Keratinocyte (primary cell): ENCODE results near the gene ARFGEF3. TPM values are rescaled to one million over a fixed set of nuclear protein-coding genes. Genes with fewer than 3 reads are reported as not detected.

ENCODE experiments used
- DNase-seq: peaks from one replicate; pipeline ENCODE4 v3.0.0-alpha.2; 2011; ENCODE audit warnings: low read depth, missing footprints, low spot score
- FAIRE-seq: peaks from 2 replicates; lab custom pipeline; 2011; peaks lifted over from hg19 to GRCh38; lab: Jason Lieb, UNC
- H2AFZ ChIP-seq: 2 replicates; pipeline ENCODE4 v1.6.0; 2012; ENCODE audit warnings: low read length, control low read depth, inconsistent platforms; ENCODE audit not compliant: control insufficient read depth
- H3K27ac ChIP-seq: 2 replicates; pipeline ENCODE4 v1.5.1; 2011; ENCODE audit warnings: low read length; ENCODE audit not compliant: control insufficient read depth, insufficient read depth
- H3K27me3 ChIP-seq: 3 replicates; pipeline ENCODE4 v1.6.0; 2011; ENCODE audit warnings: low read length; ENCODE audit not compliant: control insufficient read depth, insufficient read depth; ENCODE audit errors: extremely low read depth
- H3K36me3 ChIP-seq, 2 experiments: 2 replicates in 1 of 2; 3 replicates in 1 of 2; pipeline ENCODE4 v1.5.1; 2011; ENCODE audit warnings: low read length in 2 of 2, mild to moderate bottlenecking in 1 of 2; ENCODE audit not compliant: control insufficient read depth in 2 of 2, insufficient read depth in 2 of 2; ENCODE audit errors: extremely low read depth in 1 of 2
- H3K4me1 ChIP-seq: 3 replicates; pipeline ENCODE4 v1.5.1; 2011; ENCODE audit warnings: low read length; ENCODE audit not compliant: control insufficient read depth, insufficient read depth; ENCODE audit errors: extremely low read depth
- H3K4me2 ChIP-seq: 3 replicates; pipeline ENCODE4 v1.6.0; 2011; ENCODE audit warnings: low read depth, low read length; ENCODE audit not compliant: control insufficient read depth, insufficient read depth; ENCODE audit errors: extremely low read depth
- H3K4me3 ChIP-seq, 3 experiments: fragments of 200-600 bp in 1 of 3; sonication (generic) in 1 of 3; 2 replicates in 2 of 3; 3 replicates in 1 of 3; pipeline ENCODE4 v1.5.1; 2011 to 2016; ENCODE audit warnings: low read length in 3 of 3, mild to moderate bottlenecking in 3 of 3, control low read depth in 2 of 3, inconsistent platforms in 1 of 3, low read depth in 1 of 3, mixed read lengths in 1 of 3, mixed run types in 1 of 3, moderate library complexity in 1 of 3; ENCODE audit not compliant: control insufficient read depth in 2 of 3, insufficient read depth in 2 of 3; ENCODE audit errors: extremely low read depth in 1 of 3
- H3K79me2 ChIP-seq: 2 replicates; pipeline ENCODE4 v1.6.0; 2012; ENCODE audit warnings: low read length; ENCODE audit not compliant: control insufficient read depth, insufficient read depth
- H3K9ac ChIP-seq: 3 replicates; pipeline ENCODE4 v1.6.0; 2011; ENCODE audit warnings: low read length; ENCODE audit not compliant: control insufficient read depth, insufficient read depth; ENCODE audit errors: extremely low read depth
- H3K9me1 ChIP-seq: 3 replicates; pipeline ENCODE4 v1.6.0; 2011; ENCODE audit warnings: low read length; ENCODE audit not compliant: control insufficient read depth, insufficient read depth; ENCODE audit errors: extremely low read depth
- H3K9me3 ChIP-seq: 2 replicates; pipeline ENCODE4 v1.5.1; 2012; ENCODE audit warnings: low read depth, low read length; ENCODE audit not compliant: control insufficient read depth
- H4K20me1 ChIP-seq: 3 replicates; pipeline ENCODE4 v1.6.0; 2011; ENCODE audit warnings: low read length; ENCODE audit not compliant: control insufficient read depth, insufficient read depth; ENCODE audit errors: extremely low read depth
- CTCF ChIP-seq, 3 experiments: IDR thresholded peaks in 1 of 3; conservative IDR thresholded peaks in 1 of 3; optimal IDR thresholded peaks in 1 of 3; 2 replicates in 2 of 3; 3 replicates in 1 of 3; pipeline versions ENCODE3 to v1.5.1; 2011; ENCODE audit warnings: low read length in 3 of 3, mild to moderate bottlenecking in 3 of 3, moderate library complexity in 2 of 3, control low read depth in 1 of 3, inconsistent platforms in 1 of 3; ENCODE audit not compliant: insufficient read depth in 2 of 3; ENCODE audit errors: extremely low read depth in 1 of 3
- EZH2 ChIP-seq: IDR thresholded peaks from one replicate; pipeline ENCODE4 v1.6.1; 2012; ENCODE audit warnings: inconsistent platforms, mild to moderate bottlenecking, low read length, moderate library complexity
- dilution Hi-C: fragments of 300-500 bp; cut with MboI; formaldehyde crosslinking; loops from one replicate; pipeline ENCODE4 v1.7.0; 2020; ENCODE audit warnings: low sequenced_read_pairs; ENCODE audit not compliant: extremely low pct_ligation_motif_present
- polyA plus RNA-seq, 5 experiments: library from polyadenylated mRNA; depleted of rRNA in 3 of 5; stranded (reverse) in 3 of 5; stranded (forward) in 1 of 5; unstranded in 1 of 5; fragments of >200 nt; gene quantifications; 1 replicate in 1 of 5; 2 replicates in 3 of 5; 3 replicates in 1 of 5; pipeline versions ENCODE4 v1.2.1 to v1.2.3, GENCODE V29; 2011 to 2012; ENCODE audit warnings: missing spikeins in 2 of 5, low read depth in 1 of 5, low replicate concordance in 1 of 5

ARFGEF3 gene
- polyA plus RNA-seq, 1 donor (not counting 4 experiments of a cell fraction or from before 2014, with no cell fraction given) = 0.09 TPM

GRCh38 chr6:138218449-138218848 is 56.7 kb downstream of the ARFGEF3 start, which contains the start of gene PBOV1:
Gene PBOV1 (minus strand): TSS chr6:138218491. CDS start chr6:138218395, 96 bp downstream.
- Histone ChIP-seq H3K79me2 (no peaks in the 10 kb centered on the region), H3K4me2 (no peak within 1 kb of the TSS), H2AFZ (no peak within 1 kb of the TSS), H3K4me1 (no peaks in the 10 kb centered on the region), H3K27me3 (no peaks in the 10 kb centered on the region), H3K36me3 (no peaks in the 10 kb centered on the region), H3K27ac (no peak within 1 kb of the TSS), H3K9me1 (no peaks in the 10 kb centered on the region), H3K9me3 (no peaks in the 10 kb centered on the region), H3K9ac (no peak within 1 kb of the TSS), H4K20me1 (no peaks in the 10 kb centered on the region), H3K4me3 (no peak within 1 kb of the TSS)
- no peak for TF ChIP-seq EZH2
- TF ChIP-seq CTCF (optimal IDR thresholded peaks at IDR 0.05 in 1 of 3, IDR thresholded peaks at IDR 0.05 in 1 of 3, conservative IDR thresholded peaks at IDR 0.05 in 1 of 3; ENCODE audit: extremely low read depth in 1 of 3, insufficient read depth in 2 of 3, low read length in 3 of 3) = no peak
- DNase-seq (no peak), FAIRE-seq (no peak)
- dilution Hi-C loops = no loop called here

GRCh38 chr6:138219398-138219797 is 57.7 kb downstream of the ARFGEF3 start:
- no peaks in the 10 kb centered on the region for H4K20me1 ChIP-seq
- TF ChIP-seq CTCF (optimal IDR thresholded peaks at IDR 0.05 in 1 of 3, IDR thresholded peaks at IDR 0.05 in 1 of 3, conservative IDR thresholded peaks at IDR 0.05 in 1 of 3; ENCODE audit: extremely low read depth in 1 of 3, insufficient read depth in 2 of 3, low read length in 3 of 3) = no peak
- TF ChIP-seq EZH2 = no peak
- no peak overlapping the region for H3K9ac ChIP-seq
- FAIRE-seq (no peak), DNase-seq (no peak)
- H3K4me2 ChIP-seq = no peak overlapping the region
- H3K4me3 ChIP-seq = no peak overlapping the region
- no peaks in the 10 kb centered on the region for H3K9me3 ChIP-seq
- H3K27me3 ChIP-seq = no peaks in the 10 kb centered on the region
- H3K27ac ChIP-seq = no peak overlapping the region
- no peak overlapping the region for H2AFZ ChIP-seq
- H3K4me1 ChIP-seq = no peaks in the 10 kb centered on the region
- dilution Hi-C loops = no loop called here
- H3K36me3 ChIP-seq = no peaks in the 10 kb centered on the region
- no peaks in the 10 kb centered on the region for H3K79me2 ChIP-seq
- no peaks in the 10 kb centered on the region for H3K9me1 ChIP-seq
